Activated naive CD8-positive, alpha-beta T cell treated with anti-CD3 and anti-CD28 coated beads, Interleukin-2, amount 50 U/mL, for 24 hours (primary cell): ENCODE measurements around the gene MANSC4.

Experiments
- ATAC-seq: fragments of 150-1000 bp; cut with Tn5 transposase; one replicate; pipeline ENCODE4 v1.10.0; 2021
- DNase-seq: peaks from one replicate; pipeline ENCODE4 v3.0.0; 2021
- H3K27ac Mint-ChIP-seq: one replicate; pipeline ENCODE4 v1.8.0; 2021; ENCODE audit warnings: mild to moderate bottlenecking, mixed read lengths
- H3K27me3 Mint-ChIP-seq: one replicate; pipeline ENCODE4 v1.8.0; 2021; ENCODE audit warnings: mixed read lengths
- H3K36me3 Mint-ChIP-seq: one replicate; pipeline ENCODE4 v1.8.0; 2021; ENCODE audit warnings: low read depth, mixed read lengths
- H3K4me1 Mint-ChIP-seq: one replicate; pipeline ENCODE4 v1.8.0; 2021; ENCODE audit warnings: mixed read lengths
- H3K4me3 Mint-ChIP-seq: one replicate; pipeline ENCODE4 v1.8.0; 2021; ENCODE audit warnings: mild to moderate bottlenecking, moderate library complexity, mixed read lengths
- H3K9me3 Mint-ChIP-seq: one replicate; pipeline ENCODE4 v1.8.0; 2021; ENCODE audit warnings: mixed read lengths

The MANSC4 gene

GRCh38 chr12:27779920-27780611, at the start of gene MANSC4, which contains the start of gene KLHL42:
Gene MANSC4, minus strand, starts transcription at chr12:27780236. Its CDS starts 8,960 bp downstream, at chr12:27771276.
Gene KLHL42, plus strand, starts transcription at chr12:27780233. Its CDS starts 98 bp downstream, at chr12:27780331.
- peak within 1 kb of the TSS; percentile 81 for H3K4me3 Mint-ChIP-seq
- peak within 1 kb of the TSS; percentile 81 for H3K27ac Mint-ChIP-seq
- peaks cover 34% of the 10 kb centered on the region for H3K4me1 Mint-ChIP-seq
- ATAC-seq: peak; percentile 80
- peaks cover 28% of the 10 kb centered on the region for H3K36me3 Mint-ChIP-seq
- peak; percentile 67 for DNase-seq
- H3K9me3 Mint-ChIP-seq: no peaks in the 10 kb centered on the region
- H3K27me3 Mint-ChIP-seq: peaks cover 2% of the 10 kb centered on the region

GRCh38 chr12:27828196-27828595, 48.2 kb upstream of the MANSC4 start:
- Mint-ChIP-seq H3K27ac (no peak overlapping the region), H3K9me3 (no peaks in the 10 kb centered on the region), H3K4me1 (peaks cover 20% of the 10 kb centered on the region), H3K36me3 (no peaks in the 10 kb centered on the region), H3K27me3 (peaks cover 32% of the 10 kb centered on the region), H3K4me3 (no peak overlapping the region)
- DNase-seq: no peak
- ATAC-seq: no peak

DNA sequence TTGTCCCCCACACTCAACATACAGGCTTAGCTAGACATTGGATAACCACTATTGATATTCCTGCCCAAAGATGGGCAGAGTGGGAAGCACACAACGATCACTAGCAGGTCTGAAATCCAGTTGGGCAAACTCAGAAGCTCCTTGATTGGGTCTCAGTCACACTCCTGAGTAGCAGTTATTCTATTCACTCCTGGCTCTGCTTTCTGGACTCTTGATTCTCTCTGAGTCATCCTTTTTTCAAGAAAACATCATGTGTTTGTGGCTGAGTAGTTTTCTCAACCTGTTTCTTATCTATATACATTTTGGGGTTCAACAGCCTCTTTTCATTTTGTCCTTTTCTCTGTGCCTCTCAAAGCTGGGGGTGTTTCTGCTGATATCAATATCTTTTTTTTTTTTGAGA, 46.0 kb upstream of the MANSC4 start:
- Mint-ChIP-seq H3K27me3 (peaks cover 28% of the 10 kb centered on the region), H3K4me1 (peaks cover 41% of the 10 kb centered on the region), H3K36me3 (no peaks in the 10 kb centered on the region), H3K27ac (no peak overlapping the region), H3K4me3 (no peak overlapping the region), H3K9me3 (no peaks in the 10 kb centered on the region)
- no peak for ATAC-seq
- DNase-seq: no peak

- no peaks in the 10 kb centered on the region for H3K36me3 Mint-ChIP-seq
- no peak for ATAC-seq
Measured at GRCh38 chr12:27824126-27824842, 44.2 kb upstream of the MANSC4 start.

GRCh38 chr12:27823038-27823437, 43.0 kb upstream of the MANSC4 start:
- ATAC-seq (no peak), DNase-seq (no peak)
- Mint-ChIP-seq H3K27ac (no peak overlapping the region), H3K27me3 (peaks cover 34% of the 10 kb centered on the region), H3K36me3 (no peaks in the 10 kb centered on the region), H3K9me3 (no peaks in the 10 kb centered on the region), H3K4me1 (peaks cover 42% of the 10 kb centered on the region), H3K4me3 (no peak overlapping the region)

More at GRCh38 chr12:27824126-27824842, 44.2 kb upstream of the MANSC4 start:
- peak overlapping the region; percentile 84 for H3K27ac Mint-ChIP-seq
- DNase-seq: no peak
- H3K9me3 Mint-ChIP-seq: no peaks in the 10 kb centered on the region
- peak overlapping the region; percentile 25 for H3K4me3 Mint-ChIP-seq
- peaks cover 42% of the 10 kb centered on the region for H3K4me1 Mint-ChIP-seq
- H3K27me3 Mint-ChIP-seq: peaks cover 34% of the 10 kb centered on the region

DNA sequence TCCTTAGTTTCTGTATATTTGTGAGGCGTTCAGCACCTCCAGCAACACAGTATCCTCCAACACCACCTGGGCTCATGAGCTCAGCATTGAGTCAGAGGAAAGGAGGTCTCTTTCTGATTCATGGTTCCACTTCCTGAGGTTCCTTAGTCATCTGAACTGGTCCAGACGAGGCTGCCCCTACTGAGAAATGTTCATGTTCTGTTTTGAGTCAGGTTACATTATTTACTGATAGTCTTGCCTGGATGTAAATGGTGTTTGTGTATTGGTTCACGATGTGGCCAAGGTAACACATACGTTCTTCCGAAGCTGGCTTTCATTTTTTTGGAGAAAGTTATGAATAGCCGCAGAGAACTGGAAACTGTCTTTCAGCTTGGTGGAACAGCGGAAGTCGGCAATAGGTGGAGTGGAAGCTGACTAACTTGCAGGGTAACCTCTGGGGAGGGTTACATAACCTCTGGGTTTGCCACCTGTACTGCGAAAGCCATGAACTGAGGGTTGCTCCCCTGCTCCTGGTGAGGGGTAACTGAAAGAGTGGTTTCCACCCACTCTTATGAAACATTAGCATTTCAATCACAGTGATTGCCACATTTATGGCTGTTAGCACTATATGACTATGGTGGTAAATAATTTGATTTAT, 42.2 kb upstream of the MANSC4 start:
- Mint-ChIP-seq H3K27me3 (peaks cover 33% of the 10 kb centered on the region), H3K27ac (peak overlapping the region; percentile 86), H3K4me1 (peaks cover 42% of the 10 kb centered on the region), H3K36me3 (no peaks in the 10 kb centered on the region), H3K9me3 (no peaks in the 10 kb centered on the region), H3K4me3 (peak overlapping the region; percentile 10)
- DNase-seq: peak; percentile 58
- ATAC-seq: peak; percentile 94

DNA sequence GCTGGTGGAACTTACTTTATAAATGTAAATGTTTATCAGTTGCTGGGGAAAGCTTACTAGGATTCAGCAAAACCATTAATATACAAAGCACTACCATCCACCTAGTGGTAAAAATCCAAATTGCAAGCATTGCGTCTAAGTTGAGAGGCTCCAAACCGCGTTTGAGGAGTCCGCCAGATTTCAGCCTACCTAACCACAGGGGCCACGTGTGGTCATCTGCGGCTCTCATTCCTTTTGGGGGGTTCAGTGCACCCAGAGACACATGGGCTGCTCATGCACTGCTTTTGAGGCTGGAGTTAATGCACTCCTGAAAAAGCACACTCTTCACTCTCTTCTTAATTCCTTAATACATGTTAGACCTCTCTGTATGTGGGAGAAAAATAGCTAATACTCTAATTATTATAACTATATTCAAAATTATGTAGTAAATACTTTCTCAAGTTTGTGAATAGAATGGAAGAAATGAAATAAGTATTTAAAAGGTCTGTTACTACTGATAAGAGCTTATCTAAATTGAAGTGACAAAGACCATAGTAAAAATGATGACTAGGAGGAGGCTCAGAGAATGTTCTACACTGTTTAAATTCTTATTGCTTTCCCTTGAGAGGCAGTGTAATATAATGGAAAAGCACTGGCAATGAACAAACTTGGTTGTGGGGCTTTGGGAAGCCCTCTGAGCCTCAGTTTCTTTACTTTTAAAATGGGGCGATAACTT, 41.4 kb upstream of the MANSC4 start:
- H3K9me3 Mint-ChIP-seq: no peaks in the 10 kb centered on the region

DNA sequence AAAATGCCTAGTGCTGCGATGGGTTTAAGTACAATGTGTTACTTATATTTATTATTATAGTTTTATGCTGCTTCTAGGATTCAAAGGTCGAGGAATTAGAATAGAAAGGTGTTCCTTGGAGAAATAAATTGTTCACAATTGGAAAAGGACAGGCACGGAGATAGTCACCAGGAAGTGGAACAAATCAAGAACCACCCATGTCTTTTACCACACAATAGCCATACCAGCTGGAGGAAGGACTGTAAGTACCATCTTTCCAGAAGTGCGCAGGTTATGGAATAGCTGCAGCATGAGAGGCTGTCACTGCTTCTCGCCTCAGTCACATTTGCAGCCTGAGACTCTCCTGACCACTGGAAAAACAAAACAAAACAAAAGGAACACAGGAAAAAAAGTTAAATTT, 40.5 kb upstream of the MANSC4 start:
- Mint-ChIP-seq H3K36me3 (no peaks in the 10 kb centered on the region), H3K27me3 (peaks cover 29% of the 10 kb centered on the region), H3K27ac (no peak overlapping the region), H3K4me3 (no peak overlapping the region), H3K9me3 (no peaks in the 10 kb centered on the region), H3K4me1 (peaks cover 48% of the 10 kb centered on the region)
- DNase-seq: no peak
- ATAC-seq: no peak

More for the DNA sequence above, 41.4 kb upstream of the MANSC4 start:
- no peak for ATAC-seq
- H3K4me3 Mint-ChIP-seq: no peak overlapping the region
- H3K36me3 Mint-ChIP-seq: no peaks in the 10 kb centered on the region
- H3K27ac Mint-ChIP-seq: peak overlapping the region; percentile 86
- DNase-seq: peak; percentile 21
- peaks cover 45% of the 10 kb centered on the region for H3K4me1 Mint-ChIP-seq
- H3K27me3 Mint-ChIP-seq: peaks cover 33% of the 10 kb centered on the region

- no peak for ATAC-seq
- DNase-seq: no peak
Measured at GRCh38 chr12:27818401-27818918, 38.4 kb upstream of the MANSC4 start.

GRCh38 chr12:27817766-27818165, 37.7 kb upstream of the MANSC4 start:
- no peak overlapping the region for H3K27ac Mint-ChIP-seq
- no peak for ATAC-seq
- H3K9me3 Mint-ChIP-seq: no peaks in the 10 kb centered on the region
- H3K27me3 Mint-ChIP-seq: peaks cover 16% of the 10 kb centered on the region
- no peak overlapping the region for H3K4me3 Mint-ChIP-seq
- peaks cover 42% of the 10 kb centered on the region for H3K4me1 Mint-ChIP-seq
- no peak for DNase-seq
- no peaks in the 10 kb centered on the region for H3K36me3 Mint-ChIP-seq

More at GRCh38 chr12:27818401-27818918, 38.4 kb upstream of the MANSC4 start:
- H3K36me3 Mint-ChIP-seq: no peaks in the 10 kb centered on the region
- H3K4me3 Mint-ChIP-seq: no peak overlapping the region
- H3K4me1 Mint-ChIP-seq: peaks cover 49% of the 10 kb centered on the region
- H3K9me3 Mint-ChIP-seq: no peaks in the 10 kb centered on the region
- no peak overlapping the region for H3K27ac Mint-ChIP-seq
- peaks cover 16% of the 10 kb centered on the region for H3K27me3 Mint-ChIP-seq

- DNase-seq: no peak
- Mint-ChIP-seq H3K9me3 (no peaks in the 10 kb centered on the region), H3K36me3 (no peaks in the 10 kb centered on the region), H3K27me3 (peaks cover 20% of the 10 kb centered on the region), H3K4me1 (peaks cover 24% of the 10 kb centered on the region), H3K4me3 (no peak overlapping the region), H3K27ac (no peak overlapping the region)
- no peak for ATAC-seq
Measured at GRCh38 chr12:27814851-27815591, 35.0 kb upstream of the MANSC4 start.

GRCh38 chr12:27814411-27814810, 34.4 kb upstream of the MANSC4 start:
- DNase-seq (no peak), ATAC-seq (no peak)
- Mint-ChIP-seq H3K4me1 (peaks cover 24% of the 10 kb centered on the region), H3K9me3 (no peaks in the 10 kb centered on the region), H3K36me3 (no peaks in the 10 kb centered on the region), H3K4me3 (no peak overlapping the region), H3K27me3 (peaks cover 16% of the 10 kb centered on the region), H3K27ac (no peak overlapping the region)

GRCh38 chr12:27812502-27812901, 32.5 kb upstream of the MANSC4 start:
- DNase-seq (no peak), ATAC-seq (no peak)
- Mint-ChIP-seq H3K4me3 (no peak overlapping the region), H3K27ac (no peak overlapping the region), H3K9me3 (no peaks in the 10 kb centered on the region), H3K27me3 (peaks cover 15% of the 10 kb centered on the region), H3K36me3 (no peaks in the 10 kb centered on the region), H3K4me1 (peaks cover 28% of the 10 kb centered on the region)
